HG02938 (cell line): Measurements from ENCODE around the gene MARVELD1.

ENCODE experiments used
- ATAC-seq: cut with Tn5 transposase; IDR thresholded peaks from one replicate; pipeline ENCODE4 v1.9.1; 2021; ENCODE audit warnings: mild to moderate bottlenecking, moderate library complexity; ENCODE audit not compliant: unreplicated experiment

Gene MARVELD1

GRCh38 chr10:97719602-97720001 lies 6.1 kb downstream of the MARVELD1 start:
- ATAC-seq, result no peak

- no peak for ATAC-seq
Observed at GRCh38 chr10:97721871-97722780, 8.6 kb downstream of the MARVELD1 start.

- no peak for ATAC-seq
Observed at GRCh38 chr10:97723001-97723400, 9.5 kb downstream of the MARVELD1 start.

- ATAC-seq, result no peak
Observed at GRCh38 chr10:97724341-97724941, 10.9 kb downstream of the MARVELD1 start.

- ATAC-seq, result no peak
Observed at GRCh38 chr10:97726636-97727178, 13.2 kb downstream of the MARVELD1 start.

GRCh38 chr10:97729014-97729413 lies 15.5 kb downstream of the MARVELD1 start:
- no peak for ATAC-seq

- ATAC-seq, result no peak
Observed at GRCh38 chr10:97731346-97732051, 18.0 kb downstream of the MARVELD1 start.

- no peak for ATAC-seq
Observed at GRCh38 chr10:97732052-97732359, 18.5 kb downstream of the MARVELD1 start.

- ATAC-seq, result no peak
Observed at GRCh38 chr10:97733256-97733655, 19.7 kb downstream of the MARVELD1 start.

- no peak for ATAC-seq
Observed at GRCh38 chr10:97734021-97734420, 20.5 kb downstream of the MARVELD1 start.

- ATAC-seq, result peak; percentile 1
Observed at GRCh38 chr10:97736403-97736901, 22.9 kb downstream of the MARVELD1 start.

GRCh38 chr10:97736902-97737769 lies 23.6 kb downstream of the MARVELD1 start, which contains the start of gene ZFYVE27:
ZFYVE27 (plus strand) TSS chr10:97737128; CDS start chr10:97738478, 1,350 bp downstream.
- ATAC-seq, result peak; percentile 85

GRCh38 chr10:97737770-97738265 lies 24.3 kb downstream of the MARVELD1 start:
- peak; percentile 18 for ATAC-seq

- ATAC-seq, result no peak
Observed at GRCh38 chr10:97738616-97739015, 25.1 kb downstream of the MARVELD1 start.

GRCh38 chr10:97740613-97741012 lies 27.1 kb downstream of the MARVELD1 start:
- no peak for ATAC-seq

GRCh38 chr10:97743169-97743943 lies 29.8 kb downstream of the MARVELD1 start:
- ATAC-seq, result no peak

- ATAC-seq, result no peak
Observed at GRCh38 chr10:97744405-97745035, 31.0 kb downstream of the MARVELD1 start.

- ATAC-seq, result no peak
Observed at GRCh38 chr10:97747573-97747972, 34.0 kb downstream of the MARVELD1 start.

GRCh38 chr10:97748116-97748515 lies 34.6 kb downstream of the MARVELD1 start:
- no peak for ATAC-seq
